Astrocyte (in vitro differentiated cells and primary cell): ENCODE results near the gene RBBP6.

ENCODE experiments used
- CTCF ChIP-seq: IDR thresholded peaks from 2 replicates; pipeline ENCODE4 v1.5.1; 2011; ENCODE audit warnings: low read depth, mild to moderate bottlenecking, inconsistent platforms, low read length, moderate library complexity; ENCODE audit not compliant: insufficient read depth
- EZH2 ChIP-seq: IDR thresholded peaks from 2 replicates; pipeline ENCODE4 v1.6.1; 2012; ENCODE audit warnings: mild to moderate bottlenecking, low read length, inconsistent platforms; ENCODE audit not compliant: insufficient read depth

DNA sequence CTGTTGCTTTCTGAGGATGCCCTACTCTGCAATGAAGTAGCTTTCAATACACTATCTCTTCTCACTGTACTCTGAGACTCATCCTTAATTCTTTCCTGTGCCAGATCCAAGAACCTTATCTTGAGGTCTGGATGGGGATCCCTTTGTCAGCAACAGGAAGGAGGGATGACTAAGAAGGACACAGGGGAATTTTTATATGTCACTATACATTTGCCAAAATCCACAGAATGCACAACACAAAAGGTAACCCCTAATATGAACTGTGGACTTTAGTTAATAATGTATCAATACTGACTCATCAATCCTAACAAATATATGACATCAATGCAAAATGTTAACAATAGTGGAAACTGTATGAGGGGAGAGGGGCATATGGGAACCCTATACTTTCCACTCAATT is 4.7 kb upstream of the RBBP6 start:
- TF ChIP-seq CTCF (no peak), EZH2 (no peak)
